Gastrocnemius medialis (tissue), 4 donors: ENCODE results near the gene TRIM25.

Experiments
- POLR2A ChIP-seq, 2 donors: fragments of 450-650 bp; IDR thresholded peaks; one replicate each; pipeline ENCODE4 v1.6.1; 2017; ENCODE audit warnings: antibody characterized with exemption in 2 of 2, mild to moderate bottlenecking in 2 of 2, moderate library complexity in 2 of 2
- TF ChIP-seq, protein P1 (sequence below), 5 experiments: fragments of 450-650 bp in 3 of 5; fragments of 200-600 bp in 2 of 5; sonication (generic) in 2 of 5; IDR thresholded peaks in 4 of 5; conservative IDR thresholded peaks in 1 of 5; 1 replicate in 4 of 5; 2 replicates in 1 of 5; pipeline ENCODE4 v1.5.1; 2016 to 2019; ENCODE audit warnings: antibody characterized with exemption in 5 of 5, mild to moderate bottlenecking in 3 of 5, moderate library complexity in 3 of 5

DNA sequence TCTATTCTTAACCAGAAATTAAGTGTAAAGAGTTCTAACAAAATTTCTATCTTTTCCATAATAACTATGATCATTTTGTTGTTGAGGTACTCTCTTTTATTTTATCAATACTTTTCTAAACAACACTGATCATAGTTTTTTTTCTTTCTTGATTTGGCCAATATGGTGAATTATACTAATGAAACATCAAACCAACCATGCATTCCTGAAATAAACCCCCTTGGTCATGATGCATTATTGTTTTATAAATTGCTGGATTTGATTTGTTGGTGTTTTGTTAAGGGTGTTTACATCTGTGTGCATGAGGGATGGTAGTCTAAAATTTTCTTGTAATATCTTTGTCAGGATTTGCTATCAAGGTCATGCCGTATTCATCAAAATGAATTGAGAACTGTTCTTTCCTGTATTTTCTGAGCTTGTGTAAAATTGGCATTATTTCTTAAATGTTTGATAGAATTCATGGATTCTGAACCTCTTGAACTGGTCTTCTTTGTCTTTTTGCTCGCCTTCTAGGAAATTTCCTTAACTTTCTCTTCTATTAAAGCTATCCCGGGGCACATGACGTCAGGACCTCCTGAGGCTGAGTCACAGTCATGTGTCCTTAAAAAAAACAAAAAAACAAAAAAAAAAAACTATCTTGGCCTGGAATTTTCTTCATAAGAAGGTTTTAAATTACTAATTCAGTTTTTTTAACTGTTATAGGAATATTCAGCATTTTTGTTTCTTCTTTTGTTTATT lies 3.9 kb upstream of the TRIM25 start:
- TF ChIP-seq, protein P1, sequence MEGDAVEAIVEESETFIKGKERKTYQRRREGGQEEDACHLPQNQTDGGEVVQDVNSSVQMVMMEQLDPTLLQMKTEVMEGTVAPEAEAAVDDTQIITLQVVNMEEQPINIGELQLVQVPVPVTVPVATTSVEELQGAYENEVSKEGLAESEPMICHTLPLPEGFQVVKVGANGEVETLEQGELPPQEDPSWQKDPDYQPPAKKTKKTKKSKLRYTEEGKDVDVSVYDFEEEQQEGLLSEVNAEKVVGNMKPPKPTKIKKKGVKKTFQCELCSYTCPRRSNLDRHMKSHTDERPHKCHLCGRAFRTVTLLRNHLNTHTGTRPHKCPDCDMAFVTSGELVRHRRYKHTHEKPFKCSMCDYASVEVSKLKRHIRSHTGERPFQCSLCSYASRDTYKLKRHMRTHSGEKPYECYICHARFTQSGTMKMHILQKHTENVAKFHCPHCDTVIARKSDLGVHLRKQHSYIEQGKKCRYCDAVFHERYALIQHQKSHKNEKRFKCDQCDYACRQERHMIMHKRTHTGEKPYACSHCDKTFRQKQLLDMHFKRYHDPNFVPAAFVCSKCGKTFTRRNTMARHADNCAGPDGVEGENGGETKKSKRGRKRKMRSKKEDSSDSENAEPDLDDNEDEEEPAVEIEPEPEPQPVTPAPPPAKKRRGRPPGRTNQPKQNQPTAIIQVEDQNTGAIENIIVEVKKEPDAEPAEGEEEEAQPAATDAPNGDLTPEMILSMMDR (IDR thresholded peaks at IDR 0.05 in 4 of 5, conservative IDR thresholded peaks at IDR 0.05 in 1 of 5) = no peak
- TF ChIP-seq POLR2A (IDR thresholded peaks at IDR 0.05) = no peak
